Activated CD8-positive, alpha-beta memory T cell treated with anti-CD3 and anti-CD28 coated beads, Interleukin-2, amount 50 U/mL, for 24 hours (primary cell): ENCODE data around the gene PCDH9.
"Not testable (repeated sequence)": the region's sequence is repeated elsewhere in the genome, so short reads cannot be mapped to it uniquely, and the experiment has no call there.

Source experiments
- DNase-seq: peaks from one replicate; pipeline ENCODE4 v3.0.0-alpha.2; 2020; ENCODE audit errors: extremely low read depth

Gene PCDH9

GRCh38 chr13:66660468-66660813, 569.7 kb downstream of the PCDH9 start:
- DNase-seq, result no peak

GRCh38 chr13:66659701-66660467, 570.3 kb downstream of the PCDH9 start:
- no peak for DNase-seq

GRCh38 chr13:66659286-66659685, 570.9 kb downstream of the PCDH9 start:
- DNase-seq, result no peak

GRCh38 chr13:66657165-66657881, 572.8 kb downstream of the PCDH9 start:
- no peak for DNase-seq

GRCh38 chr13:66655847-66656454, 574.2 kb downstream of the PCDH9 start:
- DNase-seq, result no peak

GRCh38 chr13:66644855-66645460, 585.2 kb downstream of the PCDH9 start:
- DNase-seq, result no peak

- no peak for DNase-seq
Measured at GRCh38 chr13:66640231-66640630, 589.9 kb downstream of the PCDH9 start.

GRCh38 chr13:66639044-66639443, 591.1 kb downstream of the PCDH9 start:
- DNase-seq, result no peak

- DNase-seq, result no peak
Measured at GRCh38 chr13:66635526-66635925, 594.6 kb downstream of the PCDH9 start.

- DNase-seq, result no peak
Measured at GRCh38 chr13:66634384-66634783, 595.8 kb downstream of the PCDH9 start.

- DNase-seq, result no peak
Measured at GRCh38 chr13:66627512-66627911, 602.6 kb downstream of the PCDH9 start.

- no peak for DNase-seq
Measured at GRCh38 chr13:66624302-66624701, 605.8 kb downstream of the PCDH9 start.

- no peak for DNase-seq
Measured at GRCh38 chr13:66623129-66623820, 606.9 kb downstream of the PCDH9 start.

- DNase-seq, result not testable (repeated sequence)
Measured at GRCh38 chr13:66621906-66622447, 608.2 kb downstream of the PCDH9 start.

- no peak for DNase-seq
Measured at GRCh38 chr13:66618702-66619101, 611.4 kb downstream of the PCDH9 start.

- DNase-seq, result no peak
Measured at GRCh38 chr13:66617786-66618185, 612.4 kb downstream of the PCDH9 start.

- DNase-seq, result no peak
Measured at GRCh38 chr13:66612983-66613382, 617.2 kb downstream of the PCDH9 start.

GRCh38 chr13:66586489-66586888, 643.6 kb downstream of the PCDH9 start:
- no peak for DNase-seq

- no peak for DNase-seq
Measured at GRCh38 chr13:66585669-66586203, 644.4 kb downstream of the PCDH9 start.

GRCh38 chr13:66581675-66582074, 648.5 kb downstream of the PCDH9 start:
- no peak for DNase-seq

GRCh38 chr13:66578305-66578704, 651.8 kb downstream of the PCDH9 start:
- no peak for DNase-seq
